GM12878 (cell line): ENCODE results near the gene BRICD5. TPM values are rescaled to one million over a fixed set of nuclear protein-coding genes. Genes with fewer than 3 reads are reported as not detected.
"Not testable (repeated sequence)": the region's sequence is repeated elsewhere in the genome, so short reads cannot be mapped to it uniquely, and the experiment has no call there.

Source experiments
- ATAC-seq: fragments of 200-7000 bp; cut with Tn5 transposase; 3 replicates; pipeline ENCODE4 v1.9.1; 2020; ENCODE audit warnings: mild to moderate bottlenecking, moderate library complexity
- BruUV-seq: library from RNA; stranded (reverse); fragments of 400-500 nt; replicated peaks from 2 replicates; lab custom pipeline; 2021; lab: Mats Ljungman, UMichigan
- CTCF ChIA-PET: fragments of 300-600 bp; sonication (Branson Sonifier 250); formaldehyde crosslinking; extraction: SDS; loops from one replicate; lab custom pipeline; 2021; ENCODE audit warnings: inconsistent platforms; lab: Yijun Ruan, JAX
- POLR2A ChIA-PET: fragments of 350-600 bp; formaldehyde crosslinking; extraction: SDS; loops from one replicate; lab custom pipeline; 2021; ENCODE audit warnings: inconsistent platforms; lab: Charles Lee
- RAD21 ChIA-PET: fragments of 300-600 bp; sonication (Branson Sonifier 250); formaldehyde crosslinking; loops from one replicate; lab custom pipeline; 2023; ENCODE audit warnings: antibody characterized with exemption; ENCODE audit not compliant: unreplicated experiment; lab: Charles Lee
- SMC1A ChIA-PET: fragments of 300-600 bp; sonication (Branson Sonifier 250); formaldehyde crosslinking; loops from one replicate; lab custom pipeline; 2023; ENCODE audit not compliant: unreplicated experiment, uncharacterized antibody; lab: Charles Lee
- DNase-seq: peaks from one replicate; pipeline ENCODE4 v3.0.0-alpha.2; 2011; ENCODE audit warnings: low read depth, low spot score
- FAIRE-seq: peaks from 3 replicates; lab custom pipeline; 2011; peaks lifted over from hg19 to GRCh38; lab: Jason Lieb, UNC
- H2AFZ ChIP-seq: 2 replicates; pipeline ENCODE4 v1.6.0; 2011; ENCODE audit warnings: low read depth, low read length, control low read depth; ENCODE audit not compliant: control insufficient read depth
- H3K27ac ChIP-seq: 2 replicates; pipeline ENCODE4 v1.5.1; 2011; ENCODE audit warnings: control low read depth; ENCODE audit not compliant: control insufficient read depth, insufficient read depth
- H3K27me3 ChIP-seq, 2 experiments: replicated peaks in 1 of 2; 2 replicates each; pipeline versions ENCODE4 v1.6.0 to v1.6.1; 2011; ENCODE audit warnings: low read length in 1 of 2; ENCODE audit not compliant: control insufficient read depth in 2 of 2, insufficient read depth in 2 of 2
- H3K36me3 ChIP-seq, 2 experiments: 2 replicates each; pipeline ENCODE4 v1.5.1; 2011; ENCODE audit warnings: low read length in 1 of 2; ENCODE audit not compliant: control insufficient read depth in 2 of 2, insufficient read depth in 2 of 2
- H3K4me1 ChIP-seq: 2 replicates; pipeline ENCODE4 v1.6.1; 2011; ENCODE audit warnings: mild to moderate bottlenecking, low read length, moderate library complexity, mixed read lengths; ENCODE audit not compliant: control insufficient read depth, insufficient read depth
- H3K4me2 ChIP-seq: 2 replicates; pipeline ENCODE4 v1.6.0; 2011; ENCODE audit warnings: control low read depth; ENCODE audit not compliant: control insufficient read depth, insufficient read depth
- H3K4me3 ChIP-seq: fragments of 200-600 bp; sonication (generic); 2 replicates; pipeline ENCODE4 v1.5.1; 2016
- H3K79me2 ChIP-seq: 2 replicates; pipeline ENCODE4 v1.6.0; 2011; ENCODE audit warnings: low read length; ENCODE audit not compliant: control insufficient read depth, insufficient read depth
- H3K9ac ChIP-seq: 2 replicates; pipeline ENCODE4 v1.8.0; 2011; ENCODE audit warnings: low read length, control low read depth, mixed read lengths; ENCODE audit not compliant: control insufficient read depth, insufficient read depth
- H3K9me3 ChIP-seq: replicated peaks from 3 replicates; pipeline ENCODE4 v1.5.1; 2011; ENCODE audit warnings: mild to moderate bottlenecking, low read length; ENCODE audit not compliant: control insufficient read depth, insufficient read depth
- H4K20me1 ChIP-seq: 2 replicates; pipeline ENCODE4 v1.6.0; 2011; ENCODE audit not compliant: control insufficient read depth, insufficient read depth
- E2F4 ChIP-seq: IDR thresholded peaks from 2 replicates; pipeline ENCODE4 v1.6.1; 2012; ENCODE audit warnings: low read depth, low read length, improper control_type of control experiment
- NFYB ChIP-seq: IDR thresholded peaks from 2 replicates; pipeline ENCODE4 v1.6.1; 2011; ENCODE audit warnings: low read depth, mild to moderate bottlenecking, low read length, improper control_type of control experiment, moderate library complexity; ENCODE audit not compliant: insufficient read depth
- WGBS: methylation state at CpG from one replicate; pipeline ENCODE4 v1.1.6; 2016; ENCODE audit warnings: low lambda C conversion rate; ENCODE audit not compliant: insufficient replicate concordance, insufficient coverage; ENCODE audit errors: missing lambda C conversion rate; 5-methylcytosine and 5-hydroxymethylcytosine counted together
- in situ Hi-C: fragments of 300-500 bp; cut with MboI; formaldehyde crosslinking; loops from 9 replicates; pipeline ENCODE4 v1.14.3; 2018; ENCODE audit warnings: mixed read lengths
- intact Hi-C: fragments of 100-400 bp; cut with micrococcal nuclease; formaldehyde crosslinking; loops from one replicate; pipeline ENCODE4 v1.14.2; 2022; ENCODE audit not compliant: unreplicated experiment
- polyA plus RNA-seq, 11 experiments: library from polyadenylated mRNA; depleted of rRNA in 4 of 11; unstranded in 6 of 11; stranded (reverse) in 5 of 11; fragments of >200 nt; fragmentation: Nextera tagmentation in 4 of 11; fragmentation: Illumina TruSeq in 1 of 11; extraction: Ambion mirVana in 4 of 11; extraction: Trizol in 1 of 11; gene quantifications; 1 replicate in 1 of 11; 2 replicates in 10 of 11; pipeline versions ENCODE4 v1.2.1 to v1.2.3, GENCODE V29; 2011 to 2016; ENCODE audit warnings: inconsistent platforms in 2 of 11, missing spikeins in 2 of 11, low read depth in 1 of 11
- total RNA-seq, 4 experiments: library from RNA; depleted of rRNA in 3 of 4; stranded (reverse); fragments of >200 nt in 3 of 4; fragmentation: Illumina TruSeq in 1 of 4; extraction: Trizol in 1 of 4; gene quantifications; 2 replicates each; pipeline versions ENCODE4 v1.2.1 to v1.2.3, GENCODE V29; 2013 to 2021

BRICD5 gene
- total and polyA plus RNA-seq, 10 of the 15 experiments (the other 5 are each of a cell fraction or from before 2014, with no cell fraction given) = 0.58 to 11.6 (median 1.5) TPM; not detected in 1

- ChIA-PET CTCF (interaction anchor here (1.3 kb wide), 1 partner anchor 10 kb away, joined by 6 read pairs; the partner anchor contains the start of gene PGP), SMC1A (no interaction called here)
- in situ Hi-C loops = no loop called here
- peak overlapping the region; percentile 89 for H3K4me2 ChIP-seq
- H3K36me3 ChIP-seq = peaks cover 8 to 16% of the 10 kb centered on the region in 2 experiments; a peak in 3 of 4 replicates
- FAIRE-seq = no peak
- peak overlapping the region; percentile 93 for H3K4me3 ChIP-seq
- TSS peak; percentile 74 for BruUV-seq
- TF ChIP-seq E2F4 (0 out of 2 replicates have a peak, but pooled peaks have one; percentile 6), NFYB (no peak)
- TF ChIP-seq, all 136 proteins: peak for 1
- intact Hi-C loops = loop anchor here (5.0 kb wide), 1 partner anchor 48 kb away; the partner anchor contains the start of gene ECI1
- Histone ChIP-seq H3K79me2 (peaks cover 20% of the 10 kb centered on the region), H3K27ac (peak overlapping the region; percentile 96), H3K27me3 (no peaks in the 10 kb centered on the region), H3K4me1 (peaks cover 6% of the 10 kb centered on the region; the same call in 1 of the 2 replicates), H3K9me3 (no peaks in the 10 kb centered on the region), H2AFZ (peak overlapping the region; percentile 84), H4K20me1 (no peaks in the 10 kb centered on the region), H3K9ac (peak overlapping the region; percentile 78)
- DNase-seq (no peak), ATAC-seq (peak; percentile 11)
- ChIA-PET RAD21 (interaction anchor here (1.0 kb wide), 1 partner anchor 47 kb away, joined by 3 read pairs; the partner anchor contains the start of gene ECI1), POLR2A (interaction anchor here (0.6 to 1.4 kb wide), 3 partner anchors 9 to 46 kb away, joined by 3 to 5 read pairs (median 3); partner anchors contain the start of gene PGP)
- 78% methylated on average over 12 of the region's 13 CpGs for WGBS
These were observed 6.1 kb downstream of the BRICD5 start for GRCh38 chr16:2204416-2205103.

GRCh38 chr16:2203119-2203688 is 7.5 kb downstream of the BRICD5 start:
- intact Hi-C loops, H3K27me3 ChIP-seq, ATAC-seq, H3K4me3 ChIP-seq, SMC1A ChIA-PET, H4K20me1 ChIP-seq, H3K4me2 ChIP-seq, H3K9me3 ChIP-seq, H3K36me3 ChIP-seq, BruUV-seq, CTCF ChIA-PET, H3K9ac ChIP-seq, FAIRE-seq, in situ Hi-C loops, H3K27ac ChIP-seq, DNase-seq, H3K4me1 ChIP-seq, H2AFZ ChIP-seq: not testable (repeated sequence)
- ChIA-PET POLR2A (interaction anchor here (0.6 to 0.7 kb wide), 2 partner anchors 43 to 144 kb away, joined by 3 to 5 read pairs; no protein-coding TSS in a partner anchor), RAD21 (interaction anchor here (0.6 kb wide), 1 partner anchor 255 kb away, joined by 4 read pairs; no protein-coding TSS in a partner anchor)
- H3K79me2 ChIP-seq = peaks cover 20% of the 10 kb centered on the region
- WGBS = 73% methylated on average over 7 of the region's 8 CpGs
